Measurements from ENCODE around the gene NPPB. TPM values are rescaled to one million over a fixed set of nuclear protein-coding genes. Genes with fewer than 3 reads are reported as not detected.

Gene NPPB
- total RNA-seq, 1 experiment from 2014 or later: not detected

GRCh38 chr1:11841245-11842153 is 17.2 kb downstream of the NPPB start:
- no peak for DNase-seq (ENCODE audit: low read depth)
- in situ Hi-C loops (cut with HindIII; ENCODE audit: low pct_unique_long_range_greater_than_20kb, low sequenced_read_pairs): no loop called here

- DNase-seq (ENCODE audit: low read depth): no peak
- in situ Hi-C loops (cut with HindIII; ENCODE audit: low pct_unique_long_range_greater_than_20kb, low sequenced_read_pairs): no loop called here
Measured at GRCh38 chr1:11839727-11840705, 18.7 kb downstream of the NPPB start.

- in situ Hi-C loops (cut with HindIII; ENCODE audit: low pct_unique_long_range_greater_than_20kb, low sequenced_read_pairs): no loop called here
- DNase-seq (ENCODE audit: low read depth): peak; percentile 36
Measured at GRCh38 chr1:11838349-11839272, 20.1 kb downstream of the NPPB start.

GRCh38 chr1:11837767-11838348 is 20.9 kb downstream of the NPPB start:
- in situ Hi-C loops (cut with HindIII; ENCODE audit: low pct_unique_long_range_greater_than_20kb, low sequenced_read_pairs): no loop called here
- no peak for DNase-seq (ENCODE audit: low read depth)

GRCh38 chr1:11836955-11837766 is 21.6 kb downstream of the NPPB start:
- no peak for DNase-seq (ENCODE audit: low read depth)
- in situ Hi-C loops (cut with HindIII; ENCODE audit: low pct_unique_long_range_greater_than_20kb, low sequenced_read_pairs): no loop called here

- DNase-seq (ENCODE audit: low read depth): no peak
- in situ Hi-C loops (cut with HindIII; ENCODE audit: low pct_unique_long_range_greater_than_20kb, low sequenced_read_pairs): no loop called here
Measured at GRCh38 chr1:11835441-11836225, 23.1 kb downstream of the NPPB start.

- no peak for DNase-seq (ENCODE audit: low read depth)
- in situ Hi-C loops (cut with HindIII; ENCODE audit: low pct_unique_long_range_greater_than_20kb, low sequenced_read_pairs): no loop called here
Measured at GRCh38 chr1:11833900-11834299, 24.8 kb downstream of the NPPB start.

GRCh38 chr1:11833497-11833896 is 25.2 kb downstream of the NPPB start:
- in situ Hi-C loops (cut with HindIII; ENCODE audit: low pct_unique_long_range_greater_than_20kb, low sequenced_read_pairs): no loop called here
- DNase-seq (ENCODE audit: low read depth): no peak

- no peak for DNase-seq (ENCODE audit: low read depth)
- in situ Hi-C loops (cut with HindIII; ENCODE audit: low pct_unique_long_range_greater_than_20kb, low sequenced_read_pairs): no loop called here
Measured at GRCh38 chr1:11831945-11832725, 26.6 kb downstream of the NPPB start.

GRCh38 chr1:11828511-11828910 is 30.2 kb downstream of the NPPB start:
- DNase-seq (ENCODE audit: low read depth): no peak
- in situ Hi-C loops (cut with HindIII; ENCODE audit: low pct_unique_long_range_greater_than_20kb, low sequenced_read_pairs): no loop called here

- in situ Hi-C loops (cut with HindIII; ENCODE audit: low pct_unique_long_range_greater_than_20kb, low sequenced_read_pairs): no loop called here
- no peak for DNase-seq (ENCODE audit: low read depth)
Measured at GRCh38 chr1:11826946-11827345, 31.8 kb downstream of the NPPB start.

GRCh38 chr1:11825131-11825530 is 33.6 kb downstream of the NPPB start:
- no peak for DNase-seq (ENCODE audit: low read depth)
- in situ Hi-C loops (cut with HindIII; ENCODE audit: low pct_unique_long_range_greater_than_20kb, low sequenced_read_pairs): no loop called here

- in situ Hi-C loops (cut with HindIII; ENCODE audit: low pct_unique_long_range_greater_than_20kb, low sequenced_read_pairs): no loop called here
- DNase-seq (ENCODE audit: low read depth): no peak
Measured at GRCh38 chr1:11823366-11824137, 35.2 kb downstream of the NPPB start.

GRCh38 chr1:11822091-11822490 is 36.7 kb downstream of the NPPB start:
- DNase-seq (ENCODE audit: low read depth): no peak

GRCh38 chr1:11817192-11817591 is 41.6 kb downstream of the NPPB start:
- no peak for DNase-seq (ENCODE audit: low read depth)
- in situ Hi-C loops (cut with HindIII; ENCODE audit: low pct_unique_long_range_greater_than_20kb, low sequenced_read_pairs): no loop called here

More at GRCh38 chr1:11822091-11822490, 36.7 kb downstream of the NPPB start:
- in situ Hi-C loops (cut with HindIII; ENCODE audit: low pct_unique_long_range_greater_than_20kb, low sequenced_read_pairs): no loop called here

Measured in Caki2 (cell line).